OCI-LY7 (cell line): ENCODE measurements around the gene GNLY. TPM values are rescaled to one million over a fixed set of nuclear protein-coding genes. Genes with fewer than 3 reads are reported as not detected.

Source experiments
- BruUV-seq: library from RNA; stranded (reverse); fragments of 400-500 nt; replicated peaks from 2 replicates; lab custom pipeline; 2021; lab: Mats Ljungman, UMichigan
- CTCF ChIA-PET: fragments of 300-600 bp; sonication (Branson Sonifier 250); formaldehyde crosslinking; loops from one replicate; lab custom pipeline; 2022; ENCODE audit warnings: antibody characterized with exemption; ENCODE audit not compliant: unreplicated experiment; lab: Charles Lee
- POLR2A ChIA-PET: fragments of 300-600 bp; sonication (Branson Sonifier 250); formaldehyde crosslinking; loops from one replicate; lab custom pipeline; 2022; ENCODE audit warnings: antibody characterized with exemption; lab: Charles Lee
- DNase-seq: peaks from one replicate; pipeline ENCODE4 v3.0.0-alpha.2; 2015; ENCODE audit warnings: low spot score
- H2AFZ ChIP-seq: fragments of 200-600 bp; sonication (generic), shearing (Covaris generic); 2 replicates; pipeline ENCODE4 v1.6.1; 2014; ENCODE audit warnings: mild to moderate bottlenecking, antibody characterized with exemption, low read length, moderate library complexity
- H3K27ac ChIP-seq: fragments of 200-600 bp; sonication (generic); 2 replicates; pipeline ENCODE4 v1.5.1; 2014; ENCODE audit warnings: mixed run types, low read depth, mild to moderate bottlenecking, moderate library complexity, low read length, inconsistent platforms; ENCODE audit not compliant: poor library complexity, severe bottlenecking
- H3K36me3 ChIP-seq: fragments of 200-600 bp; sonication (generic); 2 replicates; pipeline ENCODE4 v1.6.1; 2014; ENCODE audit warnings: mild to moderate bottlenecking, antibody characterized with exemption, low read length, moderate library complexity, mixed read lengths; ENCODE audit not compliant: insufficient read depth
- H3K4me1 ChIP-seq: fragments of 200-600 bp; sonication (generic); 2 replicates; pipeline ENCODE4 v1.5.1; 2014; ENCODE audit warnings: mild to moderate bottlenecking, low read length; ENCODE audit not compliant: insufficient read depth, poor library complexity, severe bottlenecking
- H3K4me2 ChIP-seq: fragments of 200-600 bp; sonication (generic); 2 replicates; pipeline ENCODE4 v1.6.1; 2014; ENCODE audit warnings: mild to moderate bottlenecking, low read length
- H3K4me3 ChIP-seq: fragments of 200-600 bp; sonication (generic); 2 replicates; pipeline ENCODE4 v1.5.1; 2014; ENCODE audit warnings: mild to moderate bottlenecking, low read depth, low read length; ENCODE audit not compliant: poor library complexity, severe bottlenecking
- H3K79me2 ChIP-seq: fragments of 200-600 bp; sonication (generic); 2 replicates; pipeline ENCODE4 v1.6.1; 2016; ENCODE audit warnings: low read depth, mild to moderate bottlenecking, low read length, moderate library complexity, mixed read lengths; ENCODE audit not compliant: insufficient read depth
- H3K9me2 ChIP-seq: fragments of 200-600 bp; sonication (generic); 2 replicates; pipeline ENCODE4 v1.6.1; 2016; ENCODE audit warnings: mild to moderate bottlenecking, low read length, mixed read lengths; ENCODE audit not compliant: insufficient read depth
- H3K9me3 ChIP-seq: fragments of 200-600 bp; sonication (generic); 2 replicates; pipeline ENCODE4 v1.6.1; 2014; ENCODE audit warnings: mild to moderate bottlenecking, mixed run types, low read length, mixed read lengths
- H4K20me1 ChIP-seq: fragments of 200-600 bp; sonication (generic); 2 replicates; pipeline ENCODE4 v1.6.1; 2014; ENCODE audit warnings: mild to moderate bottlenecking, antibody characterized with exemption, low read length, moderate library complexity, mixed read lengths; ENCODE audit not compliant: insufficient read depth
- EZH2phosphoT487 ChIP-seq: fragments of 200-600 bp; sonication (generic); IDR thresholded peaks from 2 replicates; pipeline ENCODE4 v1.6.1; 2018; ENCODE audit warnings: low read depth, borderline replicate concordance, mild to moderate bottlenecking, mixed run types, antibody characterized with exemption, low read length, moderate library complexity, mixed read lengths
- intact Hi-C: fragments of 100-400 bp; cut with micrococcal nuclease; formaldehyde crosslinking; loops from one replicate; pipeline ENCODE4 v1.10.0; 2022; ENCODE audit not compliant: unreplicated experiment
- total RNA-seq, 2 experiments: library from RNA; depleted of rRNA in 1 of 2; stranded (reverse); fragments of >200 nt in 1 of 2; shearing (Covaris generic) in 1 of 2; gene quantifications; 2 replicates each; pipeline ENCODE4 v1.2.3, GENCODE V29; 2014 to 2022
- TF ChIP-seq, protein P1 (sequence below): fragments of 200-600 bp; sonication (generic); conservative IDR thresholded peaks from 2 replicates; pipeline ENCODE4 v1.5.1; 2014; ENCODE audit warnings: mild to moderate bottlenecking, antibody characterized with exemption, low read length, moderate library complexity, mixed read lengths

The GNLY gene
- total RNA-seq, 2 experiments from 2014 or later, result not detected

DNA sequence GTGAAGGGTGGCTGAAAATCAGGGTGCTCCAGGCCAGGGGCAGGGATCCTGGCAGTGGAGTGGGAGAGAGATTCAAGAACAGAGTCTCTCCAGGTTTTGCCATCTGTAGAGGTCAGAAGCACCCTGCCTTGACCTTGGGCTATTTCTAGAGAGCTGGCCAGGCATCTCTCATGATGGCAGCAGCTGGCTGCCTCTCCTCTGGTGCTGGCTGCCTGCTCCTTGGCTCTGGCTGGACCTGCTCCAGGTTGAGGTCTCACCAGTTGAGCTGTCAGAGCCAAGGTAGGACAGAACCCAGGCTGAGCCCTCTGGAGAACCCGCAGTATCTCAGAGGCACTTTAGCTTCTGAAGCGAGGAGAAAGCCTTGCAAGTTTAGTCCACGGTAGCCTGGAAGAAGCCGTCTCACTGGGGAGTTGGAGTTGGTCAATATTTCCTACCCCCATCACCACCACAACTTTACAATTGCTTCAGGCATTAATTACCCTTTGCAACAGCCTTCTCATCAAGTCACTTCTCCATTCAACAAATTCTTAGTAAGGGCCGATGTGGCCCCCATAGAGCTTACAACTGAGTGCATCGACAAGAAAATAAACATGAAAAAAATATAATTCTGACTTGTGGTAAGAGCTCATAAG is 25.6 kb downstream of the GNLY start:
- no peaks in the 10 kb centered on the region for H3K79me2 ChIP-seq
- H2AFZ ChIP-seq, result no peak overlapping the region
- H3K36me3 ChIP-seq, result no peaks in the 10 kb centered on the region
- no peak for TF ChIP-seq EZH2phosphoT487
- TF ChIP-seq, protein P1, sequence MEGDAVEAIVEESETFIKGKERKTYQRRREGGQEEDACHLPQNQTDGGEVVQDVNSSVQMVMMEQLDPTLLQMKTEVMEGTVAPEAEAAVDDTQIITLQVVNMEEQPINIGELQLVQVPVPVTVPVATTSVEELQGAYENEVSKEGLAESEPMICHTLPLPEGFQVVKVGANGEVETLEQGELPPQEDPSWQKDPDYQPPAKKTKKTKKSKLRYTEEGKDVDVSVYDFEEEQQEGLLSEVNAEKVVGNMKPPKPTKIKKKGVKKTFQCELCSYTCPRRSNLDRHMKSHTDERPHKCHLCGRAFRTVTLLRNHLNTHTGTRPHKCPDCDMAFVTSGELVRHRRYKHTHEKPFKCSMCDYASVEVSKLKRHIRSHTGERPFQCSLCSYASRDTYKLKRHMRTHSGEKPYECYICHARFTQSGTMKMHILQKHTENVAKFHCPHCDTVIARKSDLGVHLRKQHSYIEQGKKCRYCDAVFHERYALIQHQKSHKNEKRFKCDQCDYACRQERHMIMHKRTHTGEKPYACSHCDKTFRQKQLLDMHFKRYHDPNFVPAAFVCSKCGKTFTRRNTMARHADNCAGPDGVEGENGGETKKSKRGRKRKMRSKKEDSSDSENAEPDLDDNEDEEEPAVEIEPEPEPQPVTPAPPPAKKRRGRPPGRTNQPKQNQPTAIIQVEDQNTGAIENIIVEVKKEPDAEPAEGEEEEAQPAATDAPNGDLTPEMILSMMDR, result no peak
- no TSS peak for BruUV-seq
- no peaks in the 10 kb centered on the region for H3K9me3 ChIP-seq
- no peaks in the 10 kb centered on the region for H3K4me1 ChIP-seq
- DNase-seq, result no peak
- ChIA-PET CTCF (interaction anchor here (0.7 to 0.9 kb wide), 2 partner anchors 9 to 300 kb away, joined by 3 read pairs; no protein-coding TSS in a partner anchor), POLR2A (interaction anchor here (0.8 to 1.6 kb wide), 2 partner anchors 10 to 107 kb away, joined by 3 to 4 read pairs; no protein-coding TSS in a partner anchor)
- H3K4me3 ChIP-seq, result no peak overlapping the region
- no peak overlapping the region for H3K4me2 ChIP-seq
- intact Hi-C loops, result no loop called here
- H3K27ac ChIP-seq, result no peak overlapping the region
- H4K20me1 ChIP-seq, result no peaks in the 10 kb centered on the region
- no peaks in the 10 kb centered on the region for H3K9me2 ChIP-seq

DNA sequence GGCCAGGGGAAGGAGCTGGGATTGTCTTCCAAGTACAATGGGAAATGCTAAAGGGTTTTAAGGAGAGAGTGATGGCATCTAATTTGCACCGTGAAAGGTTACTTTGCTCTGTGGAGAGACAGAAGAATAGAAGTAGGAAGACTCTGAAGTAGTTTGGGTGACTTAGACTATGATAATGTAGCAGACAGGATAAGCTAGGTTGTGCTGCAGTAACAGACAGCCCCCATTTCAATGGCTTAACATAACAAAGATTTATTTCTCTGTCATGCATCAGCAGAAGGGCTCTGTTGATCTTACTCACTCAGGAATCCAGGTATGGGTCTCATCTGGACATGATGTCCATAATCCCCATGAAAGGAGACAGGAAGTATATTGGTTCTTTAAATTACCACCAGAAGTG is 26.4 kb downstream of the GNLY start:
- no peaks in the 10 kb centered on the region for H3K9me3 ChIP-seq
- intact Hi-C loops, result no loop called here
- no peak overlapping the region for H3K27ac ChIP-seq
- H3K4me1 ChIP-seq, result no peaks in the 10 kb centered on the region
- TF ChIP-seq, protein P1, result no peak
- no peak for TF ChIP-seq EZH2phosphoT487
- no peaks in the 10 kb centered on the region for H3K79me2 ChIP-seq
- no peak for DNase-seq
- H4K20me1 ChIP-seq, result no peaks in the 10 kb centered on the region
- ChIA-PET POLR2A (interaction anchor here (0.8 to 1.6 kb wide), 2 partner anchors 9 to 106 kb away, joined by 3 to 4 read pairs; no protein-coding TSS in a partner anchor), CTCF (interaction anchor here (0.7 kb wide), 1 partner anchor 9 kb away, joined by 3 read pairs; no protein-coding TSS in a partner anchor)
- H3K4me3 ChIP-seq, result no peak overlapping the region
- H3K4me2 ChIP-seq, result no peak overlapping the region
- no peak overlapping the region for H2AFZ ChIP-seq
- no peaks in the 10 kb centered on the region for H3K36me3 ChIP-seq
- no TSS peak for BruUV-seq
- H3K9me2 ChIP-seq, result no peaks in the 10 kb centered on the region

GRCh38 chr2:85721641-85722040 is 27.5 kb downstream of the GNLY start:
- no peaks in the 10 kb centered on the region for H3K36me3 ChIP-seq
- H3K4me1 ChIP-seq, result no peaks in the 10 kb centered on the region
- H2AFZ ChIP-seq, result no peak overlapping the region
- no TSS peak for BruUV-seq
- no peak overlapping the region for H3K4me3 ChIP-seq
- no peak overlapping the region for H3K4me2 ChIP-seq
- intact Hi-C loops, result no loop called here
- H3K9me3 ChIP-seq, result no peaks in the 10 kb centered on the region
- no peak for DNase-seq
- TF ChIP-seq EZH2phosphoT487, result no peak
- TF ChIP-seq, protein P1, result no peak
- CTCF ChIA-PET, result no interaction called here
- H3K9me2 ChIP-seq, result no peaks in the 10 kb centered on the region
- POLR2A ChIA-PET, result interaction anchor here (0.6 kb wide), 1 partner anchor 10 kb away, joined by 3 read pairs; no protein-coding TSS in a partner anchor
- no peaks in the 10 kb centered on the region for H4K20me1 ChIP-seq
- no peaks in the 10 kb centered on the region for H3K79me2 ChIP-seq
- H3K27ac ChIP-seq, result no peak overlapping the region
